PC-3 (cell line): ENCODE results near the gene HTR3B.

ENCODE experiments used
- EZH2phosphoT487 ChIP-seq: fragments of 300-600 bp; sonication (generic); IDR thresholded peaks from 2 replicates; pipeline ENCODE4 v1.6.1; 2018; ENCODE audit warnings: mild to moderate bottlenecking, antibody characterized with exemption, low read length, borderline replicate concordance
- TF ChIP-seq, protein P1 (sequence below): fragments of 300-600 bp; sonication (generic); conservative IDR thresholded peaks from 2 replicates; pipeline ENCODE4 v1.5.1; 2017; ENCODE audit warnings: antibody characterized with exemption, low read depth, mild to moderate bottlenecking, low read length

DNA sequence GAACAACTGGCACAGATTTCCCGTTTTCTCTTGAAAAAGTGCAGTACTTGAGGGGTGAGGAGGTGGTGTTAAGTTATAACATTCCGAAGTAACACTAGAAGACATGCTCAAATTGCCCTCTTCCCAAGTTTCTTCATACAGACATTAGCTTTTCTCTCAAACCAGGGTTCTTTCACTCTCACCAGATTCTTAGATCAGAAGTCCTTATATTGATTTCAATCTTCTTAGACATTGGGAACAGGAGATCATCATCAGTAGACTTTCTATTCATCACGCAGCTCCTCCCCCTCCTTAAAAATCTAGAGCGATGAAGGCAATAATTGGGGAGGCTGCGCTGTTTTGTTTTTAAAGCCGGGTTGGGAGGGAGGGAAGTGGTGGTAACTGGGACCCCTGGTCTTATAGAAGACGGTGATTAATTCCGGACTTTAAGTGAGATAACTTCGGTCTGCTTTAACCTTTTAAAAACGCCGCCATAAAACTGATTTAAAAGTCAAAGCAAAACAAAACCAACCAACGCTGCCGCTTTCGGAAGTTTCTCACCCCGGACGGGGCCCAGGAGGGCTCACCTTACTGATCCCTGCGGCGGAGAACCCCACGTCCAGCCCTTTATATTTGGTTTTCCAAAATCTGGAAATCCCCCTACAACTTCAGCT is 29.9 kb upstream of the HTR3B start:
- TF ChIP-seq EZH2phosphoT487, result no peak
- TF ChIP-seq, protein P1, sequence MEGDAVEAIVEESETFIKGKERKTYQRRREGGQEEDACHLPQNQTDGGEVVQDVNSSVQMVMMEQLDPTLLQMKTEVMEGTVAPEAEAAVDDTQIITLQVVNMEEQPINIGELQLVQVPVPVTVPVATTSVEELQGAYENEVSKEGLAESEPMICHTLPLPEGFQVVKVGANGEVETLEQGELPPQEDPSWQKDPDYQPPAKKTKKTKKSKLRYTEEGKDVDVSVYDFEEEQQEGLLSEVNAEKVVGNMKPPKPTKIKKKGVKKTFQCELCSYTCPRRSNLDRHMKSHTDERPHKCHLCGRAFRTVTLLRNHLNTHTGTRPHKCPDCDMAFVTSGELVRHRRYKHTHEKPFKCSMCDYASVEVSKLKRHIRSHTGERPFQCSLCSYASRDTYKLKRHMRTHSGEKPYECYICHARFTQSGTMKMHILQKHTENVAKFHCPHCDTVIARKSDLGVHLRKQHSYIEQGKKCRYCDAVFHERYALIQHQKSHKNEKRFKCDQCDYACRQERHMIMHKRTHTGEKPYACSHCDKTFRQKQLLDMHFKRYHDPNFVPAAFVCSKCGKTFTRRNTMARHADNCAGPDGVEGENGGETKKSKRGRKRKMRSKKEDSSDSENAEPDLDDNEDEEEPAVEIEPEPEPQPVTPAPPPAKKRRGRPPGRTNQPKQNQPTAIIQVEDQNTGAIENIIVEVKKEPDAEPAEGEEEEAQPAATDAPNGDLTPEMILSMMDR, result no peak
